ENCODE data around the gene CR1L.
A peak's percentile ranks its signal among the peaks of the same experiment; 100 is the strongest.
"Not testable (repeated sequence)": the region's sequence is repeated elsewhere in the genome, so short reads cannot be mapped to it uniquely, and the experiment has no call there.

CR1L gene

DNA sequence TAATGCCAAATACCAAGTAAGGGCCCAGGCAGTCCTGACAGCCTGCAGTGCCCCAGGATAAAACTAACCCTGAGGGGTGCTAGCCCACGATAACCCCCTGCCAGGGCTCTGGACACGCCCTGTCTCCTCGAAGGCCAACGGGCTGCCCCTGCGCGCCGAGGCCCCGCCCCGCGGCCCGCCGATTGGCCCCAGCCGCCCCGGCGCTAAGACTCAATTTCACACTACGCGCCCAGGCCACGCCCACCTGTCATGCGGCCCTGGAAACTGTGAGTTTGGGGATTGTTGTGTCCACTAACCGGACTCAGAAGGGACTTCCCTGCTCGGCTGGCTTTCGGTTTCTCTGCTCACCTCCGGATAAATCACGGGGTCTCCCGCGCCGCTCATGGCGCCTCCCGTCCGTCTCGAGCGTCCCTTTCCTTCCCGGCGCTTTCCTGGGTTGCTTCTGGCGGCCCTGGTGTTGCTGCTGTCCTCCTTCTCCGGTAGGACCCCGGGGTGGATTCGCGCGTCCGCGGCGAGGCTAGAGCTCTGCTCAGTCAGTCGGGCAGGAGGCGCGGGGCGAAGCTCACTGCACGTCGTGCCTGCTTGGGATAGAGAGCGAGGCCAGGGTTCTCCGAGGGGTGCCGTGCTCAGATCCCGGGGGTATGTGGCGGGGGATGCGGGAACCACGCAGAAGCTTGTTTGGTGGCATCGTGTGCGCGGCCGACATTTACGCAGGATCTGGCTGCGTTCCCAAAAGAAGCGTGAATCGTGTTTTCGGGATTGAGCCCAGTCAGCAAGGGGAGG, at the start of gene CR1L:
CR1L (plus strand) TSS at position 282 of the 783 bp plus-strand sequence; CDS start at position 383, 101 bp downstream.
- peak; percentile 77 to 88 for DNase-seq

DNA sequence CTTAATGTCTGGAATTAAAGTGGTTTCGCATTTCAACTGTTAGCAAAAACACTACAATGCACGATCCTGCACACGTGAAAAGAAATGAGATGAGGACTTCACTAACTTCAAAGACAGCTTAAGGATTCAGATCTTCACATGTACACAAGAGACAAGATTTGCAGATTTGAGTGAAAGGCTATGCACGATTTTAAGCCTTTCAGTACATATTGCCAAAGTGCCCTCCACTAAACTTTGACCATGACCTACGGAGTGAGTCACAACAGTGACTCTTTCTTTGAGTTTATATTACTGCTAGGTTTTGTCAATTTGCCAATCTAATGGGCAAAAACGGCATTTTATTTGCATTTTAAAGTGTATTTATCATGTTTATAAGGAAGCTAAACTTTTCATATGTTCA, 41.2 kb upstream of the CR1L start:
- DNase-seq: no peak

DNA sequence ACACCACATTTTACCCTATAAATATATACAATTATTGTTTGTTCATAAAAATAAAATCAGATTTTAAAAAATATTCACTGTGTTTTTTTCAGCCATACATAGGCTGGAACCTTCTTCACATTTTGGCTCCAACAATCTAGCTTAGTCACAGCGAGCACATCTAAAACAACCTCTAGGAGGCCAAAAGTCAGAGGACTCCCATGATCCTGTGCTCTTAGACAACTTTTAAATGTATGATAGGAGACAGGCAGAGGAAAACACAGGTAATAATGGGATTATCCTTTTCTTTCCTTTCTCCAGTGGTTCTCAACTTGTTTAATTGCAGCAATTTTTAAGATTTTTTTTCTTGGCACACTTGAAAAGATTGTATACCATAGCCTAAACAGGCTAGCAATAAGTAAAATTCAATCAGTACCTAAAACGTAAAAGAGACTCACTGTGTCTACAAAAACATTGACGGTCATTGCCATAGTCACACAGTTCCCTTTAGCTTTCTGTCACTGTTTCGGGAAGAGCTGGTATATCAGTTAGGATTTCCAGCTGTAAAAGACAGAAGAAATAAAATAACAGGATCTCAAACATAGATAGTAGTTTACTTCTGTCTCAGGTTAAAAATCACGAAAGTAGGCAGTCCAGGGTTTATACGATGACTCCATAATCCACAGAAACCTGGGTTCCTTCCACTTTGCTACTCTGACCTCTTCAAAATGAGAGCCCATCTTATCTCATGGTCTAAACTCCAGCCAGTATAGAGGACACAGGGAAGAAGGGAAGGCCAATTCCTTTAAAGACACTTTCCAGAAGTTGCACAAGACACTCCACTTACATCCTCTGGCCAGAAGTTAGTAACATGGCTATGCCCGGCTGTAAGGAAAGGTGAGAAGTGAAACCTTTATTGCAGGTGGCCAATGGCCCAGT, 39.2 kb upstream of the CR1L start:
- no peak for DNase-seq

DNA sequence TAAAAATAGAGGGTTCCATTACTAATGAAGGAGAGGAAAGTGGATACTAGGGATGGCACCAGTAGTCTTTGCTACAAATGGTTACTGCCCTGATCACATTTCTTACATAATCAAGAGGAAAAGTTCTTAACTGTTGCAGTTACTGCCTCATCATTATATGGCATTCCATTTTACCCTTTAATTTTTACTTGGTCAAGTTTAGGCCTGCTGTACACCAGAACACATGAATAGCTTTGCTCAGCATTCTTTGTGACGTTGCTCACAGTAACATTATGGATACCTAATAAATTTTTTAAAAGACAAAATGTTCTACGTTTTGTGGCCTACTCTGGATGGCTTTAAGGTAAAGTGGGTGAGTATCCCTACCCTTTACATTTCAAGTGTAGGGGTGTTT, 38.6 kb upstream of the CR1L start:
- DNase-seq: no peak

DNA sequence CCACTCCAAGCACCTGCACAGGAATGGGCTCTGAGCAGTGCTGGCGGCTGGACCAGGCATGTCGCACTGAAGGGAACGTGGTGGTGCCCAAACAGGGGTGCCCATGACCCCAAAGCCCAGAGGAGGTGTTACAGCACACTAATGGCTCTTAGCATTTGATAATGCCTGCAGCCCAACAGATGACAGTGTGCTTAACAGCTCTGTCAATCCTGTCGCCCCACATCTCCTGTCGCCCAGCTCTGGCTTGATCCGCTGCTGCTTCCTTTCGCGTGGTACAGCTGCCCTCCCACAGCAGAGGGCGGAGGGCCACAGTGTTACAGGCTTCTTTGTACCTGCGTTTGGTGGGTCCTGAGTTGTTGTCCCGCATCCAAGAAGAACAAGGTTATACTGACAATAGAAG, 32.2 kb upstream of the CR1L start:
- DNase-seq: no peak

DNA sequence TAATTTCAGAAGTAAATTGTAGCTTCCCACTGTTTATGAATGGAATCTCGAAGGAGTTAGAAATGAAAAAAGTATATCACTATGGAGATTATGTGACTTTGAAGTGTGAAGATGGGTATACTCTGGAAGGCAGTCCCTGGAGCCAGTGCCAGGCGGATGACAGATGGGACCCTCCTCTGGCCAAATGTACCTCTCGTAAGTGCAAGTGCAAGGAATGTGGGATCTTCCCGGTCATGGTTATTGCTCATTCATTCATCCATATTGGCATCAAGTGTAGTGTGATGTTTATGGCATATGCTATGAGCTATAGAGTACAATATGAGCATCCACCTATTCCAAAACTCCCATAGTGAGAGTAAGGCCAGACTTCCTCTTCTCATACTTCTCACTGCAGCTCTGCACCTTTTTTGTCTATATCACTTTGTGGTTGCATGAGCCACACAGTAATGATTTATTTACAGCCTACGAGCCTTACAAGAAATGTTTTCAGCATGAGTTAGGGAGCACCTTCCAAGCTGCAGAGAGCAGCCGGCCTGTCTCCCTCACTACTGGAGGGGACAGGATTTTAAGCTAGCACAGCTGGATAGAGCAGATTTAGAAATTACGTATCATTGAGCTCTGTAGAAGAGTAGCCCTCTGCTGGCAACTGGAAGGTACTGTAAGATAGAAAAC, 24.9 kb upstream of the CR1L start:
- peak; percentile 55 to 62 for DNase-seq

DNA sequence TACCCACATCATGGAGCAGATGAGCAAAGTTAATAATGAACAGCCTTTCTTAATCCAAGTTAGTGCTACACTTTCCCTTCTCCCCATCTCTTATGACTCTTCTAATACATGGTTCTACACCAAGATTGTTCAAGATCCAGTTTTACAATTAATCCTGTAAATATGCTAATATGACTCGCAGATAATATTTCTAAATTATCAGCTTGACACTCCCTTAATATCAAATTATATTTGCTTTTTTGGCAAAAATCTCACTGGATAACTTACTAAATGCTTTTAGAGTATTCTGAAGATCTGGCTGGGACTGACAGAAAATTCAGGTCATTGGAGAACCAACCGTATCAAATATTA, 24.4 kb upstream of the CR1L start:
- DNase-seq: no peak

DNA sequence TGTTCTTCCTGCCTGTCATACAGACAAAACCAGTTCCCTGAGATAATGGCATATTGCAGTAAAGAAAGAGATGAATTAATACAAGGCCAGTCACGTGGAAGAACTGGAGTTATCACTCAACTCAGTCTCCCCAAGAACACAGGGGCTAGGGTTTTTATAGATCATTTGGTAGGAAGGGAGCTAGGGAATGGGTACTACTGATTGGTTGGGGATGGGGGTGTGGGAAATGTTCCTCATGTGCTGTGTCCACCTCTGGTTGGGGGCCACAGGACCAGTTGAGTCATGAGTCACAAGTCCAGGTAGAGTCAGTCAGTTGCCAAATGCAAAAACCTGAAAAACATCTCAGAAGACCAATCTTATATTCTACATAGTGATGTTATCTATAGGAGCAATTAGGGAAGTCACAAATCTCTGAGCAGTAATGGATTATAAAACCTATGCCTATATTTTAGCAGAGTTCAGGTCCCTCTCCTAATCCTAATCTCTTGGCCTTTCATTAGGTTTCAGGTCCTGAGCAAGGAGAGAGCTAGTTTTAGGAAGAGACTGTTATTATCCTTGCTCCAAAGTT, 19.3 kb upstream of the CR1L start:
- not testable (repeated sequence) for DNase-seq

DNA sequence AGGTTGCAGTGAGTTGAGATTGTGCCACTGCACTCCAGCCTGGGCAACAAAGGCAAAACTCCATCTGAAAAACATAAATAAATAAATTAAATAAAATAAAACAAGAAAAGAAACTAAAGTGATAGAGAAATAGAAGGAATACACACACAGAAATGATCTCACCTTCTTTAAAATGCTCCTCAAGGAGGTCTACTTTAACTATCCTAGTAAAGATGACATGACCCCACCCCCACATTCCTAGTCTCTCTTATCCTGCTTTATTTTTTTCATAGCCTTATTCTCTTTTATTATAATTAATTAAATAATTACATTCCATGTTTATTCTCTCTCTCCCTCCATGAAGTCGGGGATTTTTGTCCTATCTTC, 18.0 kb upstream of the CR1L start:
- DNase-seq: no peak

DNA sequence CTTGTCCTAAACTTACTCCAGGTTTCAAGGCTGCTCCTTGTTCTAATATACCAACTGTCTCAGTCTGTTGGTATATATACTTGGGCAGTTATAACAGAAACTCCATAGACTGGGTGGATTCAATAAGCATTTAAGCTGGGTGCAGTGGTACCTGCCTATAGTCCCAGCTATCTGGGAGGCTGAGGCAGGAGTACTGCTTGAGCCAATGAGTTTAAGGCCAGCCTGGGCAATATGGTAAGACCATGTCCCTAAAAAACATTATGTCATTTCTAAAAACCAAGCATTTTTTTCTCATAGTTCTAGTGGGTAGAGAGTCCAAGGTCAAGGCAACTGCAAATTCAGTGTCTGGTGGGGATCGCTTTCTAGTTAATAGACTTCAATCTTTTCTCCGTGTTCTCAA, 17.4 kb upstream of the CR1L start:
- no peak for DNase-seq

DNA sequence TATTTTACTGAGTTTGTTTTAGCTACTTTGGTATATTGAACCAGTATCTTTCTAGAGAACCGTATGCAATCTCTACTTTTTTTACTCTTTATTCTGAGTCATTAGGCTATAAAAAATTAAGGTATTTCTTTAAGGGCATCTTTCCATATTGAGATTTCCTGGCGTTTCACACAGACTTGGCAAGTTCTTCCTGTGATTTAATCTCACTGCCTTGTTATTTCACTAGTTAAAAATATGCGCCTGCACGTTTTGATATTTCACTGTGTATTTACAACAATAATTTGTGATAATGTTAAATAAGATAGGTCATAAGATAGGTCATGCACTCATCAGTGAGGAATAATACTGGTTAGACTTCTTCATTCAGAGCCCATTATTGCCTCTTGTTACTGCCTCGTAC, 16.2 kb upstream of the CR1L start:
- no peak for DNase-seq

DNA sequence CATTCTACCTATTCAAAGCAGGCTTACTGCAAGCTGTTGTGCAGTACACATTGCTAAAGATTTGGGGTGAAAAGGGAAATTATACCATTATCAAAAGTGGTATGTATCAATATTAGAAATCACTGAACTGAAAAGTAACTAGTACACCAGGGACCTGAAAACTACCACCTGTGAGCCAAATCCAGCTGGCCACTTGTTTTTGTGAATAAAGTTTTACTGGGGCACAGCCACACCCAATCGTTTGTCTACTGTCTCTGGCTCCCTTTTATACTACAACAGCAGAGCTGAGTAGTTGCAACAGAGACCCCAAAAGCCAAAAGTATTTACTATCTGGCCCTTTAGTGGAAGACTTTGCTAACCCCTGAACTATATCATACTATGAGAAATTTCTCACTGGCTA, 13.8 kb upstream of the CR1L start:
- no peak for DNase-seq

DNA sequence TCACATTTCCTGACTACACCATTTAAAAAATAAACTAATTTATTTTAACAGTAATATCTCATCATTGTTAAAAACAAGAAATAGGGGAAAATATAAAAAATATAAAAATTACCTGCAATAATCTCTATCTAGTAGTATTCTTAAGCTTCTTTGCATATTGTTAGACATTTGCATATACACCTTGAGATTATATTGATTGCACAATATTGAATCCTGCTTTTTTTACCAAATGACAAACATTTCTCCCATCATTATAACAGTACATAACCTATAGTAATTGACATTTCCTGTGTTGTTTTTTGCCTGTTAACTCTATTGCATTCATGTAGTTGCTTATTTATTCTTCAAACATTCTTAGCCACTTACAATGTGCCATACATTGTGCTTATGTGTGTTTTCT, 11.7 kb upstream of the CR1L start:
- no peak for DNase-seq

DNA sequence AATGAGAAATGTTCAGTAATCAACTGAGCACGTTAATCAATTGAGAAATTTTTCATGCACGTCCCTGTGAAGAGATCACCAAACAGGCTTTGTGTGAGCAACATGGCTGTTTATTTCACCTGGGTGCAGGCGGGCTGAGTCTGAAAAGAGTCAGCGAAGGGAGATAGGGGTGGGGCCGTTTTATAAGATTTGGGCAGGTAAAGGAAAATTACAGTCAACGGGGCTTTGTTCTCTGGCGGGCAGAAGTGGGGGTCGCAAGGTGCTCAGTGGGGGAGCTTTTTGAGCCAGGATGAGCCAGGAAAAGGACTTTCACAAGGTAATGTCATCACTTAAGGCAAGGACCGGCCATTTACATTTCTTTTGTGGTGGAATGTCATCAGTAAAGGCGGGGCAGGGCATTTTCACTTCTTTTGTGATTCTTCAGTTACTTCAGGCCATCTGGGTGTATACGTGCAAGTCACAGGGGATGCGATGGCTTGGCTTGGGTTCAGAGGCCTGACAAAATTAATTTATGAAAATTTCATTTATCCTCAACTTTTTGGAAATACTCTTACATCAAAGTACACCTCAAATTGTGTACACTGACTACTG, 11.1 kb upstream of the CR1L start:
- DNase-seq: not testable (repeated sequence)

DNA sequence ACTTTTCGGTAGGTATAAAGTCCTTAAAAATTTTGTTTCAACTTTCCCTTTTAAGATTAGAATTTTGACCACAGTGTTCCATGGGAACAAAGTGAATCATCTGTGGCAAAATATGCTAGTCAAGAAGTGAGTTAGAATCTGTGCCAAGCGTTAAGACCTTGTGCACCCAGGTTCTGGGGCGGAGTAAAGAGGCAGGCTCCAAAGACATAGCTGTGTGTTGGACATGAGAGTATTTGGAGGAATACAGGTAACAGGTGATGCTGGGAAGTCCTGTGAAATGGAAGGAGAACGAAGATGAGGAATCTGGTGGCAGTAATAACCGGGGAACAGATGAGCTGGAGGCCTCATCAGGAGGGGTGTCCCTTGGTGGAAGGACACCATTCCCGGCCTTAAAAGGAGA, 10.6 kb upstream of the CR1L start:
- DNase-seq: not testable (repeated sequence)

DNA sequence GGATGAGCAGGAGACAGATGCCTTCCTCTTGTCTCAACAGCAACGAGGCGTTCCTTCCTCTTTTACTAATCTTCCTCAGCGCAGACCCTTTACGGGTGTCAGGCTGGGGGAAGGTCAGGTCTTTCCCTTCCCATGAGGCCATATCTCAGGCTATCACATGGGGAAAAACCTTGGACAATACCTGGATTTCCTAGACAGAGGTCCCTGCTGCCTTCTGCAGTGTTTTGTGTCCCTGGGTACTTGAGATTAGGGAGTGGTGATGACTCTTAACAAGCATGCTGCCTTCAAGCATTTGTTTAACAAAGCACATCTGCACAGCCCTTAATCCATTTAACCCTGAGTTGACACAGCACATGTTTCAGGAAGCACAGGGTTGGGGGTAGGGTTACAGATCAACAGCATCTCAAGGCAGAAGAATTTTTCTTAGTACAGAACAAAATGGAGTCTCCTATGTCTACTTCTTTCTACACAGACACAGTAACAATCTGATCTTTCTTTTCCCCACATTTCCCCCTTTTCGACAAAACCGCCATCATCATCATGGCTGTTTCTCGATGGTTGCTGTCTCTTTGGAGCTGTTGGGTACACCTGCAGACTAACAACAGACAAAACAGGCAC, 9.3 kb upstream of the CR1L start:
- DNase-seq: not testable (repeated sequence)

DNA sequence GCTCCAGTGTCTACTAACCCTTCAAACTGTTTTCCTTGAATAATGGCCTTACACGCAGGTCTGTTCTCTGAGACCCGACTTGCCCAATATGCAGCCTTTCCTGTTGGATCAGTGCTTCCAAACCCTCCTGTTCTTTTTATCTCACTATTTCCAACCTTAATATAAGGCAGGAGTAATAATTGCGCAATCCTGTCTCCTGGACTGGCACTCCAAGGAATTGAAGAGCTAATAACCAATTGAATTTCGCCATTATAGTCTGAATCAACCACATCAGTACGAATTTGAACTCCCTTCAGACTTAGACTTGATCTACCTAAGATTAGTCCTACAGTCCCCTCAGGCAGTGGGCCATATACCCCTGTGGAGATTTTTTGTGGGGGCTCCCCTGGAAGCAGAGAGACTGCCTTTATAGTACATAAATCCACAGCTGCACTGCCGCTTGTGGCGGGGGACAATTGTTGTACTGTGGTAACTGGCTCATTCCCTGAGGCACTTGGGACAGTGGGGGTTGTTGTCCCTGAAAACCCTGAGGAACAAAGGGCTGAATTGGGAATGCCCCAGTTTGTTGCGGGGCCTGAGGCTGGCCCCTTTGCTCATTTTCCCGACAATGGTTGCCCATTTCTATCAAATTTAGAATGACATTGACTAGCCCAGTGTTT, 6.3 kb upstream of the CR1L start:
- DNase-seq: peak in 1 of 2 experiments; percentile 27

DNA sequence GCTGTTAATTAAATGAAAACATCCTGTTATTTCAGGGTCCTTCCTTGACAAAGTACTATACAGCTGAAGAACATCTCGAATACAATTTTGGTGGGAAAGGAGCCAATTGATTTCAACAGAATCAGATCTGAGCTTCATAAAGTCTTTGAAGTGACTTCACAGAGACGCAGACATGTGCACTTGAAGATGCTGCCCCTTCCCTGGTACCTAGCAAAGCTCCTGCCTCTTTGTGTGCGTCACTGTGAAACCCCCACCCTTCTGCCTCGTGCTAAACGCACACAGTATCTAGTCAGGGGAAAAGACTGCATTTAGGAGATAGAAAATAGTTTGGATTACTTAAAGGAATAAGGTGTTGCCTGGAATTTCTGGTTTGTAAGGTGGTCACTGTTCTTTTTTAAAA, 5.6 kb upstream of the CR1L start:
- DNase-seq: not testable (repeated sequence)

DNA sequence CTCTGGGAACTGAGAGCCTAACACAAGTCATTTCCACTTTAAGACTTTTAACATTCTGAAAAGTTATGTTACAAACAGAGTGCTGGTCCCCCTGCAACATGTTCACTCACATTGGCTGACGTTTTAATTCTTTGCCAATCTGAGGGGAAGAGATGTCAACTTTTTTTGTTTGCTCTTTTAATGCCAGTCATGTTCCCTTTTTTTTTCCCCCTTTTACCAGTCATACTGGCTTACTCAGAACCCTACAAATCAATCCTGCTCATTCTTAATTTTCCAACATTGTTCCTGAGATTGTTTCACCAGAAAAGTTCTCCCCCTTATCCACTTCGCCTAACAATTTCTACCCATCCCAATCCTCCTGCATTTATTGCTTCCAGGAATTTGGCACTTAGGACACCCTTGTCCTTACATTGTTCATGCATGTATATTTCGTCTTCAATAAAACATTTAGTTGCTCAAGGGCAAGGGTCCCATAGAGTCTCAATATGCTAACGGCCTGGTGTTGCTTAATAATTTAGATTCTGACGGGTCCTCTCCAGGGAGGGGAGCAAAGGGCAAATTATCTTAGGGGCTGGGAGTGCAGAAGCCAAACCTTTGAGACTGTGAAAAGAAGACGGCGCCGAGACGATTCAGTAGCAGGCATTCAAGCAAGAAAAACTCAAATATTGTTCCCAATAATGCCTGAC, 624 bp upstream of the CR1L start:
- DNase-seq: no peak

DNA sequence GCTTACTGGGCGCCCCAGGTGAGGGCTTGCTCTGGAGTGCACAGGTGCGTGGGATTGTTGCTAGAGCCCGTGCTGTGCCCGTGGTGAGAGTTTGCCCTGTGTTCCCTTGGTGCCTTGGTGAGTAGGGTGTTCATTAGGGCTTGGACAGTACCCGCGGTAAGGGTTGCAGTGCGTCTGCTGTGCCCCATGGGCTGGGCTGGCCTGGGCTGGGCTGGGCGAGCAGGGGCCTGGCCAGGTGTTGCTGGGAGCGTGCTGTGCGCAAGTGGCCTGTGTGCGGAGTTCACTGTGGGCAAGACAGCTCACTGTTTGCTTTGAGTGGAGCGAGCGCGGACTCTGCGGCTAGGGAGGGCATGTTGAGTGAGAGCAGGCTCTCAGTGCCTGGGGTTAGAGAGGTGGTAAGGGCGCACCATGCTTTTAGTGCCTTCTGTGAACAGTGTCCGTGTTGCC, 725 bp downstream of the CR1L start:
- no peak for DNase-seq

DNA sequence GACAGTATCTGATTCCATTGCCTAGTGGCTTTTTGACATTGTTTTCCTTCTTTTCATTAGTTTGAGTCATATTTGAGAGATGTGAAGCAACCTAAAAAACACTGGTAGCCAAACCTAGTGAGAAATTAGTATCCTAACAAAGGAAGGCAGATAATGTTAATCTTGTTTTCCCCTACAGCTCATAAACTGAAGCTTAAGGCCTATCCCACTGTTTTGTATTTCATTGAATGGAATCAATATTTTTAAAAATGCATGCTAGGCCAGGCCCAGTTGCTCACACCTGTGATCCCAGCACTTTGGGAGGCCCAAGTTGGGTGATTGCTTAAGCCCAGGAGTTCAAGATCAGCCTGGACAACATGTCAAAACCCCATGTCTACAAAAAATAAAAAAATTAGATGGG, 1.2 kb downstream of the CR1L start:
- DNase-seq: no peak
